ENCODE measurements around the gene TINCR.

GRCh38 chr19:5609881-5610448 lies 42.2 kb upstream of the TINCR start:
- TF ChIP-seq CTCF (conservative IDR thresholded peaks at IDR 0.05; ENCODE audit: low read length) = no peak
- TF ChIP-seq EZH2phosphoT487 (IDR thresholded peaks at IDR 0.05; ENCODE audit: borderline replicate concordance, low read depth, low read length) = no peak

Data from OCI-LY7 (cell line).